Neural progenitor cell (in vitro differentiated cells): ENCODE results near the gene CLDN20. TPM values are rescaled to one million over a fixed set of nuclear protein-coding genes. Genes with fewer than 3 reads are reported as not detected.

Experiments
- DNase-seq: peaks from one replicate; pipeline ENCODE4 v3.0.0-alpha.2; 2016; ENCODE audit warnings: low spot score
- H2AFZ ChIP-seq: fragments of 200-600 bp; sonication (generic); replicated peaks from 2 replicates; pipeline ENCODE4 v1.6.1; 2016; ENCODE audit warnings: antibody characterized with exemption
- H3F3A ChIP-seq: fragments of 200-600 bp; sonication (generic); 2 replicates; pipeline ENCODE4 v1.6.1; 2016; ENCODE audit warnings: antibody characterized with exemption, low read depth
- H3K27ac ChIP-seq: fragments of 200-600 bp; sonication (generic); 2 replicates; pipeline ENCODE4 v1.5.1; 2016; ENCODE audit warnings: mild to moderate bottlenecking
- H3K27me3 ChIP-seq: fragments of 200-600 bp; sonication (generic); 2 replicates; pipeline ENCODE4 v1.6.1; 2016; ENCODE audit warnings: mild to moderate bottlenecking, moderate library complexity
- H3K36me3 ChIP-seq: fragments of 200-600 bp; sonication (generic); 2 replicates; pipeline ENCODE4 v1.5.1; 2016
- H3K4me1 ChIP-seq: fragments of 200-600 bp; sonication (generic); 2 replicates; pipeline ENCODE4 v1.6.1; 2016; ENCODE audit warnings: mixed run types
- H3K4me2 ChIP-seq: fragments of 200-600 bp; sonication (generic); 2 replicates; pipeline ENCODE4 v1.6.1; 2016
- H3K4me3 ChIP-seq: fragments of 200-600 bp; sonication (generic); 2 replicates; pipeline ENCODE4 v1.5.1; 2016
- H3K79me2 ChIP-seq: fragments of 200-600 bp; sonication (generic); 2 replicates; pipeline ENCODE4 v1.6.1; 2016; ENCODE audit warnings: low read depth
- H3K9ac ChIP-seq: fragments of 200-600 bp; sonication (generic); 2 replicates; pipeline ENCODE4 v1.6.1; 2016
- H3K9me3 ChIP-seq: fragments of 200-600 bp; sonication (generic); 2 replicates; pipeline ENCODE4 v1.5.1; 2016; ENCODE audit warnings: low read depth
- H4K20me1 ChIP-seq: fragments of 200-600 bp; sonication (generic); 2 replicates; pipeline ENCODE4 v1.6.1; 2016; ENCODE audit warnings: low read depth
- H3K27ac Mint-ChIP-seq: 3 replicates; pipeline ENCODE4 v1.8.0; 2021; ENCODE audit warnings: mixed read lengths
- H3K27me3 Mint-ChIP-seq: 2 replicates; pipeline ENCODE4 v1.8.0; 2022; ENCODE audit warnings: low read depth, mild to moderate bottlenecking, inconsistent platforms, moderate library complexity, mixed read lengths; ENCODE audit not compliant: insufficient read depth
- H3K36me3 Mint-ChIP-seq: 3 replicates; pipeline ENCODE4 v1.8.0; 2021; ENCODE audit warnings: mixed read lengths
- H3K4me1 Mint-ChIP-seq: 3 replicates; pipeline ENCODE4 v1.8.0; 2021; ENCODE audit warnings: mixed read lengths
- H3K4me3 Mint-ChIP-seq: 3 replicates; pipeline ENCODE4 v1.8.0; 2021; ENCODE audit warnings: mild to moderate bottlenecking, moderate library complexity, mixed read lengths
- H3K9me3 Mint-ChIP-seq: 3 replicates; pipeline ENCODE4 v1.8.0; 2020; ENCODE audit warnings: mixed read lengths
- EZH2 ChIP-seq: fragments of 200-600 bp; sonication (generic); IDR thresholded peaks from 2 replicates; pipeline ENCODE4 v1.6.1; 2017; ENCODE audit warnings: antibody characterized with exemption, mild to moderate bottlenecking, moderate library complexity
- EZH2phosphoT487 ChIP-seq: fragments of 200-600 bp; sonication (generic); IDR thresholded peaks from 2 replicates; pipeline ENCODE4 v1.6.1; 2017; ENCODE audit warnings: antibody characterized with exemption
- total RNA-seq: library from RNA; depleted of rRNA; stranded (reverse); fragments of >200 nt; gene quantifications from 2 replicates; pipeline ENCODE4 v1.2.3, GENCODE V29; 2015; ENCODE audit warnings: low replicate concordance
- TF ChIP-seq, protein P1 (sequence below): fragments of 200-600 bp; sonication (generic); IDR thresholded peaks from 2 replicates; pipeline ENCODE4 v1.5.1; 2017; ENCODE audit warnings: antibody characterized with exemption, mild to moderate bottlenecking

Gene CLDN20
- total RNA-seq, 1 donor from 2014 or later: not detected

DNA sequence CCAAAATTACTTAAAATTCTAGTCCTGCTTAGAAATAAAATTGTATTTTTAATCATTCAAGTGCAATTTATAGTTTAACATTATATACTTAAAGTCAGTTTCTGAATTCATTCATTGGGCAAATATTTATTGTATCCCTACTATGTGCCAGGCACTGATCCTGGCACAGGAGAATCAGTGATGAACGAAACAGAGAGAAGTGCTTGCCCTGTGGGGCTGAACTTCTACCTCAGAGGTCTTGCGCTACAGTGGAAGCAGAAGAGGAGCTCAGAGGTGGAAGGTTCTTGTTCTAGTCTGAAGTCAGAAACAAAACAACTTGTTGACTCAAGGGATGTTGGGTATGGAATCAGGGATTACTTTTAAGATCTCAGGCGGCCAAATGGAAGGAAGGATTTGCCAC, 6.0 kb downstream of the CLDN20 start:
- no peak overlapping the region for H2AFZ ChIP-seq
- H3K79me2 ChIP-seq: no peaks in the 10 kb centered on the region
- H3K27me3 Mint-ChIP-seq: peaks cover 3% of the 10 kb centered on the region
- no peak overlapping the region for H3K4me2 ChIP-seq
- H3K9me3 ChIP-seq: no peaks in the 10 kb centered on the region
- H3K36me3 ChIP-seq: no peaks in the 10 kb centered on the region
- no peak overlapping the region for H3K4me3 Mint-ChIP-seq
- peaks cover 14% of the 10 kb centered on the region for H3F3A ChIP-seq
- DNase-seq: no peak
- H3K4me3 ChIP-seq: no peak overlapping the region
- TF ChIP-seq, protein P1, sequence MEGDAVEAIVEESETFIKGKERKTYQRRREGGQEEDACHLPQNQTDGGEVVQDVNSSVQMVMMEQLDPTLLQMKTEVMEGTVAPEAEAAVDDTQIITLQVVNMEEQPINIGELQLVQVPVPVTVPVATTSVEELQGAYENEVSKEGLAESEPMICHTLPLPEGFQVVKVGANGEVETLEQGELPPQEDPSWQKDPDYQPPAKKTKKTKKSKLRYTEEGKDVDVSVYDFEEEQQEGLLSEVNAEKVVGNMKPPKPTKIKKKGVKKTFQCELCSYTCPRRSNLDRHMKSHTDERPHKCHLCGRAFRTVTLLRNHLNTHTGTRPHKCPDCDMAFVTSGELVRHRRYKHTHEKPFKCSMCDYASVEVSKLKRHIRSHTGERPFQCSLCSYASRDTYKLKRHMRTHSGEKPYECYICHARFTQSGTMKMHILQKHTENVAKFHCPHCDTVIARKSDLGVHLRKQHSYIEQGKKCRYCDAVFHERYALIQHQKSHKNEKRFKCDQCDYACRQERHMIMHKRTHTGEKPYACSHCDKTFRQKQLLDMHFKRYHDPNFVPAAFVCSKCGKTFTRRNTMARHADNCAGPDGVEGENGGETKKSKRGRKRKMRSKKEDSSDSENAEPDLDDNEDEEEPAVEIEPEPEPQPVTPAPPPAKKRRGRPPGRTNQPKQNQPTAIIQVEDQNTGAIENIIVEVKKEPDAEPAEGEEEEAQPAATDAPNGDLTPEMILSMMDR: no peak
- TF ChIP-seq EZH2phosphoT487 (no peak), EZH2 (no peak)
- no peaks in the 10 kb centered on the region for H3K9me3 Mint-ChIP-seq
- peak overlapping the region; percentile 39 for H3K27ac Mint-ChIP-seq
- no peak overlapping the region for H3K9ac ChIP-seq
- H3K36me3 Mint-ChIP-seq: peaks cover 13% of the 10 kb centered on the region
- peaks cover 7% of the 10 kb centered on the region for H4K20me1 ChIP-seq
- H3K27ac ChIP-seq: no peak overlapping the region
- peaks cover 47% of the 10 kb centered on the region for H3K4me1 Mint-ChIP-seq
- no peaks in the 10 kb centered on the region for H3K27me3 ChIP-seq
- peaks cover 36% of the 10 kb centered on the region for H3K4me1 ChIP-seq

DNA sequence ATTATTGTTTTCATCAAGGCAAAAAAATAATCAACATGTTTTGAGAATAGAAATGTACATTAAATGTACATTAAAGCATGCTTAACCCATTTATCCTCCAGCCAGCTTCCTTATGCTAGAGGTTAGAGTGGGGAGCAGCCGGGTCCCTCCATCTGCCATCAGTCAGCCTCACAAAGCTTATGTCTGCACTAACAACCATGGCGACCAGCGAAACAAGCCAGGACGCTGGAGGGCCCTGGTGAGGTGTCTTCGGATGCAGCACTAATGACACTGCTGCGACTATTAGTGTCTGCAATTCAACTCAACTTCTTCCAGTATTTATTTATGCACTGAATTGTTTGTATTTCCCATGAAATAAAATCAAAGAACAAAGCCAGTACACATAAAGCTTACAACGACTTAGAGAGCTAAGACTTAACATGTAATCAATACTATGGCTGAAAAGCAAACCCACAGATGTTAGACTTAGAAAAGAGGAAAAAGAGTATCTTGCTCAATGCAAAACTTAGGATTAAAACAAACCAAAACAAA, 6.8 kb downstream of the CLDN20 start:
- Histone ChIP-seq H4K20me1 (peaks cover 7% of the 10 kb centered on the region), H3K36me3 (no peaks in the 10 kb centered on the region), H3K27me3 (no peaks in the 10 kb centered on the region), H3K9ac (no peak overlapping the region), H3K9me3 (no peaks in the 10 kb centered on the region), H2AFZ (no peak overlapping the region), H3K4me3 (no peak overlapping the region), H3K4me2 (no peak overlapping the region), H3K4me1 (peaks cover 36% of the 10 kb centered on the region), H3F3A (peaks cover 14% of the 10 kb centered on the region), H3K27ac (no peak overlapping the region), H3K79me2 (no peaks in the 10 kb centered on the region)
- Mint-ChIP-seq H3K4me1 (peaks cover 52% of the 10 kb centered on the region), H3K4me3 (no peak overlapping the region), H3K9me3 (no peaks in the 10 kb centered on the region), H3K27ac (no peak overlapping the region), H3K36me3 (peaks cover 17% of the 10 kb centered on the region), H3K27me3 (peaks cover 3% of the 10 kb centered on the region)
- peak; percentile 35 for DNase-seq
- TF ChIP-seq EZH2phosphoT487: no peak
- TF ChIP-seq EZH2: no peak
- TF ChIP-seq, protein P1: no peak

DNA sequence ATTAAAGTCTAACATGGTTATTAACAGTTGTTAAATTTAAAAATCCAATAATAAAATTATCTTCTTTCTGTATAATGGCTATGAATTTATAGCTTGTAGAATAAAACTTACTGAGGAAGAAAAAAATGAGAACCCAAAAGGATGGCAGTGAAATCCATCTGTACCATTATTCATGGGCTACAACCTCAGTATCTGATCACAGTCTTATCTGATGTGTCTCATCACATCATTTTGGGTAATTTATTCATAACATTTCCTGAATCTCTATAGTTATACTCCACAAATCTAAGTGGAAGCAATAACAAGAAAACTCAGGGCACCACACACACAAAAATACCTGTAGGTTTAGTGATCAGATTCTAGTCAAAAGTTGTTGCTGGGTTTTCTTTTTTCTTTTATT, 7.3 kb downstream of the CLDN20 start:
- H3K36me3 Mint-ChIP-seq: peaks cover 16% of the 10 kb centered on the region
- no peak overlapping the region for H3K9ac ChIP-seq
- H3K4me1 ChIP-seq: peaks cover 36% of the 10 kb centered on the region
- H3K79me2 ChIP-seq: no peaks in the 10 kb centered on the region
- H3K27me3 Mint-ChIP-seq: peaks cover 3% of the 10 kb centered on the region
- no peaks in the 10 kb centered on the region for H3K9me3 ChIP-seq
- no peak overlapping the region for H2AFZ ChIP-seq
- TF ChIP-seq EZH2phosphoT487: no peak
- TF ChIP-seq EZH2: no peak
- TF ChIP-seq, protein P1: no peak
- no peaks in the 10 kb centered on the region for H3K27me3 ChIP-seq
- H3K27ac Mint-ChIP-seq: no peak overlapping the region
- H4K20me1 ChIP-seq: peaks cover 7% of the 10 kb centered on the region
- H3K9me3 Mint-ChIP-seq: no peaks in the 10 kb centered on the region
- H3K4me1 Mint-ChIP-seq: peaks cover 57% of the 10 kb centered on the region
- H3K27ac ChIP-seq: no peak overlapping the region
- no peak overlapping the region for H3K4me2 ChIP-seq
- H3K36me3 ChIP-seq: no peaks in the 10 kb centered on the region
- H3F3A ChIP-seq: peaks cover 14% of the 10 kb centered on the region
- no peak overlapping the region for H3K4me3 Mint-ChIP-seq
- no peak overlapping the region for H3K4me3 ChIP-seq
- DNase-seq: no peak
